GM18498 (cell line): Measurements from ENCODE around the gene DCLK1.

Experiments
- ATAC-seq: cut with Tn5 transposase; IDR thresholded peaks from one replicate; pipeline ENCODE4 v1.9.1; 2021; ENCODE audit warnings: mild to moderate bottlenecking, moderate library complexity; ENCODE audit not compliant: unreplicated experiment

Gene DCLK1

DNA sequence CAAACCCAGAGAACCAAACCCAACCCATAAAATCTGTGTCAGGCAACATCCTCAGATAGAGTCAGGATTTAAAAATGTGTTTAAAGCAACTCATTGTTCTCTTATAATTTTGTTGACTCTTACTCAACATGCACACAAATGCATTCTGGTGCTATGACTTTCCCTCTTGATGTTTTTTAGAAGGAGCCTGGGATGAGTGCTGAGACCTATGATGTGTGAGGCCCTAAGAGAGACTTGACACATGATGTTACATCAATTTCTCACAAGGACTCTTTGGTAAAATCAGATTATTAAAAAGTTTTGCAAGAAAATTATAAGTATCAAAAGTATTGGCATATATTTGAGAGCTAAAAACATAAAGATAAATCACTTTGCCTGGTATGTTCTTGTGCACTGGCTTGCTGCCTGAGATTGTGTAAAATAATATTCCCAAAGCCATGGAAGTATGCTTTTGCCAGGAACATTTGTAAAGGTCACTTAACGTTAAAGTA lies 173.9 kb downstream of the DCLK1 start:
- no peak for ATAC-seq

DNA sequence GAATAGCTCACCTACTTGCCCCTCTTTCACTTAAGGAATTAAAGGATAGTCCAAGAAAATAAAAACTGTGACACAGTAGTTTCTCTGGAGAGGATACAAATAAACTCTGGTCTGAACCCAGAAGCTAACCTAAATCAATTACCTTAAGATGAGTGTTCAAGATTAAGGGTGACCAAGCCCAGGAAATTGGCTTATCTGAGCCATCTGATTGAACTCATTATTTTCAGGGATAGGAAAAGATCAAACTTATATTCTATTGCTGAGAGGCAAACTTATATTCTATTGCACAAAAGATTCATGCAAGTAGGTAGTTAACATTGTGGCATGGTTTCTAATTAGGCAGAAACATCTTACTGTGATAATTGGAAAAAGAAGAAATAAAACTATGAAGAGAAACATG lies 175.1 kb downstream of the DCLK1 start:
- no peak for ATAC-seq

DNA sequence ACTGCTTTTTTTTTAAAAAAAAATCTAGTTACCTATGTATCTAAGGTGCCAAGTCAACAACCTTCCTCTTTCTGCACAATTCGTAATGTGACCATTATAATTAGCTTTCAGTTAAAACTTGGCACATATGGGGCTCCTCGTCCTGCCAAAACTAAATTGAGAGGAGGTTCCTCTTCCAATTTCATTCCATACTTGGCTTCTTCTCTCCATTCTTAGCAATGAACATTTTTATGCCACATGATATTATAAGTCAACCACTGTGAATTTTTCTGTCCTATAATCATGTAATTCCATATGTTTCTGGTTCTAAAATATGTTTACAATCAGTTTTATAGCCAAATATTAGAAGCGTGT lies 177.0 kb downstream of the DCLK1 start:
- no peak for ATAC-seq

DNA sequence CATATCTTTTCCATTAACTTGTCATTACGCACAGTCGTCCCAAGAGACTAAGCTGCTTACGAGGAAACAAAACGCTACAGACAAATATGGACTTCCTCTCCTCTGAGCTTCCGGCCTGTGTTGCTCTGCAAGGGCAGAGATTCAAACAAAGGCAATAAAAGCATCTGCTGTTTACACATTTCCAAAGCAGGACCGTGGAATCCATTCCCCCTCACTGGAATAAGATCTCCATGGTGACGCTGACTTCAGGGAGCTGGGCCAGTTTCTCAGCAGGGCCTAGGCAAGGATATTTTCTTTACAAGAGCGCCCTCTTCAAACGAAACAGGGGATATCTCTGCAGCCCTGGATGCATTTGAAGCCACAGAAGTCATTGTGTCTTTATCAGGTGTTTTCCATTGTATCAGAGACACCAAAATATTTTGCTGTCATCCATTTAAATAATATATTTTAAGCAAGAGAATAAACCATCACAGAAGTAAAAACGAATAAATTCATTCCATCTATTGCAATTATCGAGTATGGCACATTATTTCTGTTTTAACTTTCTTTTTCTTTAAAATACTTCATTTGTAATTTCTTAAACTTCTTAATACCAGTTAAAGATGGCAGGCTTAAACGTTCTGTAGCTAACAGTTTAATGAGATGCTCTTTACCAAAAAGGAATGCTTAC lies 177.5 kb downstream of the DCLK1 start:
- peak; percentile 56 for ATAC-seq

DNA sequence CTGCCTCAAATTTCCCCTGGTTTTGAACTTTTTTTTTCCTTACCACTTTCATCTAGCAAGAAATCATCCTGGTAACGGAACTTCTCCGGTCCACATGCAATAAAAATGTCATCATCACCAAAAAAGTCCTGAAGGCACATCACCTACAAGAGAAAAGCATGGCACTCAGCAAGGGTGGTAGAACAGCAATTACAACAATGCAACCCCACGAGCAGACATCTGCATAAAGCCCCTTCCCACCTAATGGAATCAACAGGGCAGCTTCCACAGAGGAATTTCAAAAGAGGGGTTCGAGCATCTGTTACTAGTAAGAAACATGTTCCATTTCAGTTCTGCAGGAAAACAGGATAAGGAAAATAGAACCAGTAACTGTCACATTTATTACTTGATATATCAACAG lies 183.9 kb downstream of the DCLK1 start:
- ATAC-seq = no peak

DNA sequence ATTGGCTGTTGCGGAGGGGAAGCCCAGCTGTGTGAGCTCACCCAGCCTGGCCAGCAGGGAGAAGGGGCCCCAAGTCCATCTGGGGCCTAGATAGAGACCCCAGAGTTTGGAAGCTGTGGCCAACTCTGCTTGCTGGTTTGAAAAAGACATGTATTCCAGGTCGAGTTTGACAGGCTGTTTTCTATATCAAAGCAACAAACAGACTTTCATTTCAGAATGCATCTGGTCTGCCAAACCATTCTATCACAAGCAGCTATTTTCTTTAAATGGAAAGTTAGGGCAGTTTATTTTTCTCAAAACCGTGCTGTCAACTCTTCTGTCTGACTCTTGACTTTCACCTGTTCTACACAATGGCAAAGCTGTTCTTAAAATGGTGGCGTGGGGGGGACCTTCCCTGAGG lies 185.8 kb downstream of the DCLK1 start:
- no peak for ATAC-seq

DNA sequence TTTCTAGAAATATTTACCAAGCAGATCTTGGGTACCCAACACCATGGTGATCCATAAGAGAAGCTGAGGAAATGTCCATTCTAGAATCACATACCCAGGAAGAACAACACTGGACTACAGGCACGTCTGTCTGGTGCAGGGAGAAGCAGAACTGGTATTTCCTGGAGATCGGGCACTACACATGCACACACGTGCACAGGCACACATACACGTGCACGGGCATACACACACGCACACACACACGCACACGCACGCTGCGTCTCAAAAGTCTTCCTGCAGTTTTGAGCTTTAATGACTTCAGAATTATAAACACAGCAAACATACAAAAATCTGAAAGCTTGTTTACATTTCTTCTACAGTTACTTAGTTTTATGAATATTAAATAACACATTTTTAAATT lies 189.8 kb downstream of the DCLK1 start:
- no peak for ATAC-seq

DNA sequence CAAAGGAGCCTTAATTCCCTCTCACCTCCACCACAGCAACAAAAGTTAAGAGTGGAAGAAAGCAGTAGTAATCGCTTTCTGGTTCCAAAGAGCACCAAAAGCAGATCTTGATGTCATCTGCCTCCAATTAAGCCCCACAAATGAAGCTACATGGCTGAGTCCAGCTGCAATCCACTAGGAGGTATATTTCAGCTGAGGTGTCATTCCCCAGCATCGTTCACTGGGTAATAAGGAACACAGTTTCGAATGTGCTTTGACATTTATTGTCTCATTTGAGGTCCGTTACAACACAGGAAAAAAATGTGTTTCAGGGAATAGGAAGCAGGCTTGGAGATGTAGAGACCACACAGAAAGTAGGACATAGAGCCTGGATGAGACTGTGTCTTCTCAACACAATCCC lies 190.4 kb downstream of the DCLK1 start:
- ATAC-seq = no peak

DNA sequence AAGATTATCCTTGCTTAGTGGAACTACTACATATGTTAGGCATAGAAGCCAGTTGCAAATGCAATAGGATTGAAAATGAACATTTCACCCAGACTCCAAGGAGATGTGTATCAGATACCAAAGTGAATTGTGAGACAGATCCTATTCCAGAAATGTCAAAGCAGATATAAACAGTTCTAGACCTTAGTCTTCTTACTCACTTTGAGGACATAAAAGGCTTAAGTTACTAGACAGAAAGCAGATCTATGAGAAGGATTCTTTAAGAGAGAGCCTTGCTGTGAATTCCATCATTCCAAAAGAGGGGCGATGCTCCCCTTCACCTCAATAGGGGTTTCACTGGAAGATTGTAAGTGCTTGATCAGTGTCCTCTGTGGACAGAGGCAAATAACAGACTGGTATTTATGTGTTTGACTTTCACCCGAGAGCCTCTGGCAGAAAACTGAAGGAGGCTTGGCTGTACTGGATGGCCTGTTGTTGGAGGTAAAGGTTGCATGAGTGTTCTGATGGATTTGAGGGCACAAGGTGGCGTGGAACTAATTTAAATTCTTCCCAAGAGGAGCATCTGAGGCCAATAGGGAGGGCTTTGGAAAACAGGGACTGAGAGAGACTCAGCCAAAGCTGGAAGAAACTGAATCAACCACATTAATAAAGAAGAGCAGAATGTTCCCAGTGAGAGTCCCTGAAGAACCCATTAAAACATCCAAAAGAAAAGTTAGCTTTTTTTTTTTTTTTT lies 194.8 kb downstream of the DCLK1 start:
- no peak for ATAC-seq

DNA sequence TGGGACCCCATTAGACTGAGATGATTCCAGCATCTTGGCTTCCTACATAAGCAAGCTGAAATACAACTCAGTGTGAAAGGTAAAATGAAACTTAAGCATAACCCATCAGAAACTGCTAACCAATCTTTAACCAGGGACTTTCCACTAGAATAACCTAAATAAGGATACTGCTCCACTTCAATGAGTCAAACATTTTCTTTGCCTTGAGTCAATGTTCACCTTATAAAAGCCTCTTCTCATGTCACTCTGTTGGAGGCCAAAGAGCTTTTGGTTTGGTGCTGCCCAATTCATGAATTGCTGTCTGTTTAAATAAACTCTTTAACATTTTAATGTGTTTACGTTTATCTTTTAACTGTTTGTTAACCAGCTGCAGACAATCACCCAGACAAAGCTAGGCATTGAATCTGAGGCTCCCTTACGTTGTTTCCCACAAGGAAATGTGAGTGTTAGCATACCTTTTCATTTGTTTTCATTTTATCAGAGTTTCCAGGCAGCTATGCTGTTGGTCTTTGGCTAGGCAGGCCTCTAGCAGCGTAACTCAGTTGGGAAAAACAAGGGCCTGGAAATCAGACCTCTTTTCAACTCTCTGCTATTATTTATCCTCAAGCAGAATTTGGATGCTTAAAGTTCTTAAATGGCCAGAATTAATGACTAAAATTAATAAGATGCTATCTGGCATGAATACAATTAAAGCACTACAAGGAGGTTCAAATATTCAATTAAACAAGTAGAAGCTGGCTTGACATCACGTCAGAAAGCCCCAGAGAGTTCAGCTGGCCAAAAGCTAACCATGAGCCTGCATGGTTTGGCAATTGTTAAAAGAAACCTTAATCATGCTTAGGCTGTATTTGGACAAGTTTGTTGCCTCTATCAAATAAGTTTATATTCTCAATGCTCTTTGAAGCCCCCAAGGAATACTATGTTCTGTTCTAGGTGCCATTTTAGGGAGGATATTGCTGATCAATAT lies 200.2 kb downstream of the DCLK1 start:
- ATAC-seq = no peak

DNA sequence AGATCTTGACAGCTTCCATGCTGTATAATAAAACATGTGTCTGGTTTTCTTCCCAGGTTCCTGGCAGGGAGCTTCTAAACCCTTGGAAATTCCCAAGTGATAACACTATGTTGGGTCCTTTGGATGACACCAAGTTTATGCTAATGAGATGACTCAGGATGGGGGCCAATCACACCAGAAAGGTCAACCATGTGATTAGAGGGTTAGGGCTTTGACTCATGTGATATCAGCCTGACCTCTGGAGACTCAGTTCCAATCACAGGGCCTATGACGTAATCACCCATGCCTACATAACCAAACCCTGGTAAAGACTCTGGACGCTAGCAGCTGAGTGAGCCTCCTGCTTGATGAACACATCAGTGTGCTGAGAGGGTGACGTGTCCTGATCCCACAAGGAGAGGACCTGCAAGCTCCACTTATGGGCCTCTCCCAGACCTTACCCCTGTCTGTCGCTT lies 203.6 kb downstream of the DCLK1 start:
- ATAC-seq = no peak

DNA sequence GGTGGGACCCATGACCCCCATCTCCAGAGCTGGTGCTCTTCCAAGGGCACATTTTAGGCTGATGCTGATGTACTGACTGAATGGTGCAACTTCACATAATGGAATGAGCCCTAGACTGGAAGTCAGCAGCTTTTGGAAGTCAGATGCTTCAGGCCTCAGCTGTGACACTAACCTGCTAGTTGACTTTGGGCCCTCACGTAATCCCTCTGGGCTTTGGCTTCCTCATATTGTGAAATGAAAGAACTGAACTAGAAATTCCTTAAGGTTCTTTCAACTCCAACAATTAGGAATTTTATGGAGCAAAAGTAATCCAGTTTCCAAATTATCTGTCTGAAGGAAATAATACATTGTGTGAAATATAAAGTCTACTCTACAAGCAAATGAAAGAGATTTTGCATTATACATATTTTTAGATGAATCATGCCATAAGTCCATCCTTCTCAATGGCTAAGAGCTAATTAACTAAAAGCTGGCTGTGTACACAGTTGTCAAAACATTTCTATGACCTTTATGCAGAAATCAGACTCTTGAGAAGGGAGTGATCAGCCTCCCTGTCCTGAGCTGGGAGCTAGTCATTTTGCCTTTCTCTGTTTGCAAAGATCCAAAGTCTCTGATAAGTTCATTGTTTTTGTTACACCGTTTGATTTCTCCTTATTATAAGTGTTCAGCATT lies 204.2 kb downstream of the DCLK1 start:
- ATAC-seq = no peak

DNA sequence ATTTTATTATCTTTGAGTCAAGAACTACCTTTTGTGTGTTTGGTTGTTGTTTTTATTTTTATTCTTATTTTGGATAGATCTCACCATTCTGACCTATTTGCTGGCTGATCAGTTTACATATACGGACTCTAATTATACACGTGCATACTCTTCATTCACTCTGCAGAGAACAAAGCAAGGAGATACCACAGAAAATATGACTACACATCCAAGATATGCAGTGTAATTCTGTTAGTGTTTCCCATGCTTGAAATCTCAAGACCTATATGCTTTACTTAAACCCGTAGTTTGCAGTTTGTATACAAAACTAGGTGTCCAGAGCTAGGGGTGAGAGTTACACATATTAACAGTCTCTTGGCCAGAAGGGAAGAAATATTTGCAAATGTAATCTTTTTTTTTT lies 205.5 kb downstream of the DCLK1 start:
- no peak for ATAC-seq

DNA sequence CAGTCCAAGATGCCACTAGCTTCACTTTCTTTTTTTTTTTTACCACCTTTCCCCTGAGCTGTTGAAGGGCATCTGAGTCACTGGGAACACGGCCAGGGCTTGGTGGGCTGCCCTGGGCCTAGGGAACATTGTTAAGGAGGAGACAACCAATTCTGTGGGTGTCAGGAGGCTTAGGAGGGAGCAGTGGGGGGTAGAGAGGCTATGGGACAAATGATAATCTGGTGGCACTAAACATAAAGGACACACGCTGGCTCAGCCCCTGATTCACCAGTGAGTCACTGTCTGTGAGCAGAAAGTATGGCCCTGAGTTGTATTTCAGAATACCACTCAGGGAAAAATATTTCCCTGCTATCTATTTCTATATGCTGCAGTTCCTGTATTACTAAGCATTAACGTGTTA lies 207.8 kb downstream of the DCLK1 start:
- no peak for ATAC-seq

DNA sequence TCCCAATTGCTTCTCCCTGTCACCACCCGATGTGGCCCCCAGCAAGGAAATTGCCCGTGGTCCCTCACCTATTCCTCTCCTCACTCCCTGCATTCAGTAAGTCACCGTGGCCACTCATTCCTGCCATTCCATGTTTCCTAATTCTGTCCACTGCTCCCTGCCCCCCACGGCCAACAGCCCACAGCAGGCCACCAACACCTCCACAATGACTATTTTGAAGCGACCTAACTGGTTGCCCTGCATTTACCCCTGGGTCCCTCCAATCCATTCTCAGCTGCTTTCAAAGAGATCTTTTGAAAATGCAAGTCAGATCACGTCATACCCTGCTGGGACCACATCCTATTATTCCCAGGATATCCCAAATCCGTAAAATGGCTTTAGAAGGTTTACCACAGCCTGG lies 210.4 kb downstream of the DCLK1 start:
- ATAC-seq = no peak

DNA sequence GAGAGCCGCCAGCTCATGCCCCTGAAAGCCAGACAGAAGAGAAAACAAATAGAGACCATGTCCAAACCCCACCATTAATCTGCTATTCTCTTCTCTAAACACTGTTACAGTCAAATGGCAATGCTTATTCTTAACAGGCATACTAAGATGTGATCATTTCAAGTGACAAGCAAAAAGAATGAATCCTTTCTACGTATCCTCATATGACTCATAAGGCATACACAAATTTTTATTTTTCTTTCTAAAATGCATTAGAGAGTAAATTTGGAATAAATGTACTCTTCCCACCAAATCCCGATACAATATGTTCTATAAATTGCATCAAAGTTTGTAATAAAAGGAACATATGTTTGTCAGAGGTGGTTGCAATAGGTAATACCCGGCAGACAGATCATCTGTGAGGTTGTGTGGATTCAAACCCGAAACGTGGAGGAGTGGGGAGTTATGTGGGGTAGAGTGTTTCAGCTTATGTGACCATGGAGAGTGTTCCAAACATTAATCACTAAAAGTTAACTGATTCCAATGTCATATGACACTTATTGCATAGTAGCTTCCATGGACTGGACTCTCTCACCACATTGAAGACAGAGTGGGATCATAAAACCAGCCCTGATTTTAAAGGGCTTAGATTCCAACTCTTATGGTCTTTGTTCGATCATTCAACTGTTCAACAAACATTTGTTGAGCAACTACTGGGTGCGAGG lies 213.1 kb downstream of the DCLK1 start:
- ATAC-seq = peak; percentile 9

DNA sequence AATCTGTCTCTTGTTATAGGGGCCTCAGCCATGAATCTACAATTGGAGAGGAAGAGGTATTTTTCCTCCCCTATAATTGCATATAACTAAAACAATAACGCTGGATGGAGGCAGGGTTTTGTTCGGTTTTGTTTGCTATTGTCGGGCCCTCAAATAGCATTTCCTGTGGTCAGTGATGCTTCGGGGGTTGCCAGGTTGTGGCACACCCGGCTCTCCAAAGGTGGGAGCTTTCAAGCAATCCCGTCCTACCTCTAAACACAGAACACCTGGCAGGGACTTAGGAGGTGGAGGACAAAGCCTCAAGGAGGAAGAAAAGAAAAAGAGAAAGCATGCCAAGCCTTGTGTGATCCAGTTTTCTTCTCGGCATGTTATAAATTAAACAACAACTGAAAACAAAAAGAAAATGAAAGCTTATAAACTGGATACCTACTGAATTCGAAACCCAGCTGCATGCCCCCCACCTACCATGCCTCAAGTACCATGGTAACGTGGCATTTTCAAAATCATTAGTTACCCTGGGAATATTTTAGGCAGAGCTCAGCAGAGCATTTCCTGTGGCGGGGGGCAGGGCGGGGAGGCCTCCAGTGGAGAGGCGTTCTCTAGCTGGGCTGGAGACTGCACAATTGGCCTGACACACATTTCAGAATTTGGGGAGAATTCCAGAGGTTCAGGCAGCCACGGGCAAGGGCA lies 213.8 kb downstream of the DCLK1 start:
- ATAC-seq = peak; percentile 63

DNA sequence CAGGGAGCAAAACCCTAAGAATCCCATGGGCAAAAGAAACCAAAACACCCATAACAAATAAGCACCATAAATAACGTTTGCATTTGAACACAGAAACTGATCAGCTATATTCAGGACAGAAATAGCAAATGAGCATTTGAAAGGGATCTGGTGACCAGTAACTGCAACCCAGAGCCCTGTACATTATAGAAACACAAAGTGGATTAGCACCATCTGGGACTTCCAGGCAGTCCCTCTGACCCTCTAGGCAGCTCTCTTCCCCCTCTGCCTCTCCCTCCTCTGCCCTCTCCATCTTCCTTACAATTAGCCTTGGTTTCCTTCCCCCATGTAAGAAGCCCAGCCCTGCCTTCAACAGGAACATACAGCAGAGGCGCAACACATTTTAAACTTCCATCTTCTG lies 215.0 kb downstream of the DCLK1 start:
- ATAC-seq = no peak

DNA sequence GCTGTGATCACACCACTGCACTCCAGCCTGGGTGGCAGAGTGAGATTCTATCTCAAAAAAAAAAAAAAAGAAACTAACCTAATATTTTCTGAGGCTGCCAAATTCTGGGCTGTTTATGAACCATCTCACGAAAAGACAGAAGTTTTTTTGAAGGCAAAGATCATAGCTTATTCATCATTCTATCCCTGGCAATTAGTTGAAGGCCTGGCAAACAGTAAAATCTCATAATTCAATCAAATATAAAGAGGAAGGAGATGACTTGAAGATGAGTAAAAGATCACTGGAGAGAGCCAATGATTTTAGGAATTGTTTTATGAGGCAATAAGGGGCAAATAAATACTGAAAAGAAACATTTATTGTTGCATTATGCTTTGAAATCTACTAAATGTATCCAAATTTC lies 216.5 kb downstream of the DCLK1 start:
- ATAC-seq = no peak

DNA sequence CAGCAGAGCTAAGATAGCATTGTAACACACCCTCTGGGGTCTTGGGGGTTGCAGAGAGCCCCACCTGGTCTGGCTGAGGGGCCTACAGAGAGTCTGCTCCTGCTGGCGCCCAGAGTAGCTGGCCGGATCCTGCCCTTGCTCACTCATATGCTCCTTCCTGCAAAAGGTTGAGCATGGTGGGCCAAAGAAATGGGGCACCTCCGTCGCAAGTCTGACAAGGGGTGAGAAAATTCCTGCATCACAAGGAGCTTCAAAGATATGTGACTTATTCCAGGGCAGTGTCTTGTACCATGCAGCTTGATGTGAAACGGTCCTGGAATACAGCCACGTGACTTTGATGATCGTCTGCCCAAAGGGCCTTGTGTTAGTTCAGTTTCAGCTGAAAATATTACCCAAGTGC lies 218.3 kb downstream of the DCLK1 start:
- ATAC-seq = no peak
